Measurements from ENCODE around the gene VWDE. TPM values are rescaled to one million over a fixed set of nuclear protein-coding genes. Genes with fewer than 3 reads are reported as not detected.

Gene VWDE
- total RNA-seq, 1 experiment from 2014 or later = not detected

Other genes with a start within 250 kb of the VWDE start
- gene TMEM106B, start 192.6 kb downstream of the VWDE start, total RNA-seq (2014; rRNA removed; shearing (Covaris generic); ENCODE audit: low replicate concordance) = 37.2 and 42.7 TPM in 2 replicates
- gene SCIN, start 166.9 kb upstream of the VWDE start, total RNA-seq (2014; rRNA removed; shearing (Covaris generic); ENCODE audit: low replicate concordance) = not detected in 2 replicates

All from MG63 (cell line).